ENCODE data around the gene MNT.

MNT gene

GRCh38 chr17:2395258-2396181, 5.3 kb downstream of the MNT start:
- DNase-seq, result no peak

GRCh38 chr17:2394775-2395201, 6.1 kb downstream of the MNT start:
- no peak for DNase-seq

GRCh38 chr17:2393954-2394749, 6.7 kb downstream of the MNT start:
- no peak for DNase-seq

GRCh38 chr17:2393174-2393953, 7.5 kb downstream of the MNT start:
- peak; percentile 74 for DNase-seq

GRCh38 chr17:2392252-2393173, 8.3 kb downstream of the MNT start:
- DNase-seq, result peak; percentile 82

GRCh38 chr17:2391597-2392251, 9.1 kb downstream of the MNT start:
- DNase-seq, result no peak

- DNase-seq, result no peak
These were observed 10.5 kb downstream of the MNT start for GRCh38 chr17:2390199-2390836.

- no peak for DNase-seq
These were observed 12.2 kb downstream of the MNT start for GRCh38 chr17:2388683-2389055.

GRCh38 chr17:2388020-2388682, 12.7 kb downstream of the MNT start:
- peak; percentile 56 for DNase-seq

- no peak for DNase-seq
These were observed 13.5 kb downstream of the MNT start for GRCh38 chr17:2387086-2388019.

- no peak for DNase-seq
These were observed 14.3 kb downstream of the MNT start for GRCh38 chr17:2386400-2387085.

GRCh38 chr17:2385240-2386210, 15.3 kb downstream of the MNT start:
- DNase-seq, result no peak

GRCh38 chr17:2384439-2385127, 16.3 kb downstream of the MNT start:
- no peak for DNase-seq

- no peak for DNase-seq
These were observed 17.2 kb downstream of the MNT start for GRCh38 chr17:2383628-2384167.

- no peak for DNase-seq
These were observed 19.8 kb downstream of the MNT start for GRCh38 chr17:2380950-2381649.
